H1 (cell line): ENCODE results near the gene EML4. TPM values are rescaled to one million over a fixed set of nuclear protein-coding genes. Genes with fewer than 3 reads are reported as not detected.

Experiments used
- CTCF ChIA-PET: fragments of 300-600 bp; sonication (Branson Sonifier 250); formaldehyde crosslinking; loops from one replicate; lab custom pipeline; 2021; ENCODE audit not compliant: partially characterized antibody; lab: Charles Lee
- POLR2A ChIA-PET: fragments of 300-600 bp; sonication (Branson Sonifier 250); formaldehyde crosslinking; loops from one replicate; lab custom pipeline; 2021; ENCODE audit warnings: inconsistent platforms; ENCODE audit not compliant: partially characterized antibody; lab: Charles Lee
- DNase-seq, 2 experiments: peaks; one replicate each; pipeline versions ENCODE4 v3.0.0 to v3.0.0-alpha.2; 2010 to 2022; ENCODE audit warnings: low spot score in 2 of 2, low read depth in 1 of 2, mixed read lengths in 1 of 2
- FAIRE-seq: peaks from 2 replicates; lab custom pipeline; 2011; peaks lifted over from hg19 to GRCh38; lab: Jason Lieb, UNC
- H2AFZ ChIP-seq: 2 replicates; pipeline ENCODE4 v1.8.1; 2012; ENCODE audit warnings: low read length, inconsistent platforms
- H2AK5ac ChIP-seq: 2 replicates; pipeline ENCODE4 v1.6.1; 2013; ENCODE audit warnings: low read depth, low read length
- H2BK120ac ChIP-seq: replicated peaks from 2 replicates; pipeline ENCODE3; 2013; ENCODE audit warnings: low read depth, low read length, inconsistent platforms
- H2BK12ac ChIP-seq: 2 replicates; pipeline ENCODE4 v1.6.1; 2013; ENCODE audit warnings: low read depth, low read length
- H2BK15ac ChIP-seq: 2 replicates; pipeline ENCODE4 v1.6.1; 2013; ENCODE audit warnings: low read length
- H2BK20ac ChIP-seq: 2 replicates; pipeline ENCODE4 v1.6.1; 2013; ENCODE audit warnings: low read length
- H2BK5ac ChIP-seq: 2 replicates; pipeline ENCODE4 v1.6.1; 2013; ENCODE audit warnings: low read depth, low read length
- H3K14ac ChIP-seq: 2 replicates; pipeline ENCODE4 v1.6.1; 2013; ENCODE audit warnings: inconsistent platforms; ENCODE audit not compliant: insufficient read length
- H3K18ac ChIP-seq: 2 replicates; pipeline ENCODE4 v1.6.1; 2013; ENCODE audit warnings: low read length; ENCODE audit errors: extremely low read depth
- H3K23ac ChIP-seq: 2 replicates; pipeline ENCODE4 v1.6.1; 2013; ENCODE audit warnings: inconsistent platforms; ENCODE audit not compliant: insufficient read length
- H3K23me2 ChIP-seq: 2 replicates; pipeline ENCODE4 v1.6.1; 2013; ENCODE audit warnings: low read depth, low read length
- H3K27ac ChIP-seq: 2 replicates; pipeline ENCODE4 v1.6.1; 2011; ENCODE audit warnings: low read depth, low read length, inconsistent platforms
- H3K27me3 ChIP-seq, 4 experiments: replicated peaks in 1 of 4; 1 replicate in 1 of 4; 2 replicates in 3 of 4; pipeline versions ENCODE4 v1.6.1 to v1.8.1; 2011 to 2013; ENCODE audit warnings: low read length in 3 of 4, mild to moderate bottlenecking in 3 of 4, inconsistent platforms in 2 of 4, mixed read lengths in 2 of 4, moderate library complexity in 1 of 4; ENCODE audit not compliant: control insufficient read depth in 3 of 4, insufficient read depth in 3 of 4; ENCODE audit errors: extremely low read depth in 1 of 4
- H3K36me3 ChIP-seq, 4 experiments: 2 replicates each; pipeline versions ENCODE4 v1.6.1 to v1.8.1; 2011 to 2013; ENCODE audit warnings: mild to moderate bottlenecking in 4 of 4, low read length in 3 of 4, moderate library complexity in 2 of 4, control low read depth in 1 of 4, inconsistent platforms in 1 of 4; ENCODE audit not compliant: insufficient read depth in 4 of 4, control insufficient read depth in 2 of 4
- H3K4ac ChIP-seq: replicated peaks from 2 replicates; pipeline ENCODE3; 2013; ENCODE audit warnings: low read length, low read depth, mixed read lengths, inconsistent platforms; ENCODE audit not compliant: insufficient read length
- H3K4me1 ChIP-seq, 4 experiments: replicated peaks in 1 of 4; 1 replicate in 1 of 4; 2 replicates in 3 of 4; pipeline versions ENCODE4 v1.6.1 to v1.8.1; 2011 to 2013; ENCODE audit warnings: low read length in 3 of 4, inconsistent platforms in 2 of 4, mixed read lengths in 1 of 4; ENCODE audit not compliant: insufficient read depth in 4 of 4, control insufficient read depth in 3 of 4
- H3K4me2 ChIP-seq, 2 experiments: 2 replicates each; pipeline versions ENCODE4 v1.6.1 to v1.8.1; 2011 to 2013; ENCODE audit warnings: low read depth in 2 of 2, low read length in 2 of 2, control low read depth in 1 of 2, inconsistent platforms in 1 of 2, mild to moderate bottlenecking in 1 of 2; ENCODE audit not compliant: insufficient read depth in 1 of 2
- H3K4me3 ChIP-seq, 4 experiments: fragments of 200-600, 300-600 bp in 1 of 4; sonication (generic), shearing (Covaris generic), sonication (Bioruptor Twin) in 1 of 4; 2 replicates each; pipeline versions ENCODE4 v1.5.1 to v1.8.1; 2011 to 2016; ENCODE audit warnings: low read length in 4 of 4, low read depth in 3 of 4, control low read depth in 2 of 4, inconsistent platforms in 2 of 4, mild to moderate bottlenecking in 2 of 4, mixed read lengths in 1 of 4, moderate library complexity in 1 of 4; ENCODE audit not compliant: insufficient read depth in 2 of 4; ENCODE audit errors: extremely low read depth in 1 of 4
- H3K56ac ChIP-seq: replicated peaks from 2 replicates; pipeline ENCODE3; 2013; ENCODE audit warnings: low read depth, mild to moderate bottlenecking, mixed read lengths, low read length, inconsistent platforms; ENCODE audit not compliant: insufficient read length
- H3K79me1 ChIP-seq: 2 replicates; pipeline ENCODE4 v1.6.1; 2013; ENCODE audit warnings: low read depth, low read length, control low read depth
- H3K79me2 ChIP-seq, 2 experiments: 2 replicates each; pipeline versions ENCODE4 v1.6.1 to v1.8.1; 2012 to 2013; ENCODE audit warnings: low read length in 2 of 2, mild to moderate bottlenecking in 2 of 2, inconsistent platforms in 1 of 2; ENCODE audit not compliant: insufficient read depth in 2 of 2, control insufficient read depth in 1 of 2
- H3K9ac ChIP-seq, 4 experiments: replicated peaks in 1 of 4; 1 replicate in 1 of 4; 2 replicates in 3 of 4; pipeline versions ENCODE4 v1.6.1 to v1.8.1; 2011 to 2013; ENCODE audit warnings: low read depth in 3 of 4, low read length in 3 of 4, control low read depth in 2 of 4, mild to moderate bottlenecking in 2 of 4, moderate library complexity in 2 of 4, inconsistent platforms in 1 of 4; ENCODE audit errors: extremely low read depth in 1 of 4
- H3K9me3 ChIP-seq, 2 experiments: 2 replicates each; pipeline versions ENCODE4 v1.6.1 to v1.8.1; 2012 to 2013; ENCODE audit warnings: mild to moderate bottlenecking in 2 of 2, moderate library complexity in 2 of 2, control low read depth in 1 of 2, inconsistent platforms in 1 of 2, low read depth in 1 of 2, low read length in 1 of 2, mixed read lengths in 1 of 2; ENCODE audit not compliant: insufficient read depth in 2 of 2
- H4K20me1 ChIP-seq, 2 experiments: replicated peaks in 1 of 2; 2 replicates each; pipeline versions ENCODE3 to v1.8.1; 2011 to 2013; ENCODE audit warnings: inconsistent platforms in 2 of 2, low read length in 2 of 2, mild to moderate bottlenecking in 1 of 2; ENCODE audit not compliant: insufficient read depth in 2 of 2, control insufficient read depth in 1 of 2
- H4K5ac ChIP-seq: 2 replicates; pipeline ENCODE4 v1.6.1; 2013; ENCODE audit warnings: low read length, low read depth, mixed read lengths, inconsistent platforms; ENCODE audit not compliant: insufficient read length
- H4K8ac ChIP-seq: 2 replicates; pipeline ENCODE4 v1.8.0; 2013; ENCODE audit warnings: mild to moderate bottlenecking, moderate library complexity, low read length, inconsistent platforms; ENCODE audit not compliant: insufficient read depth; ENCODE audit errors: extremely low read depth
- H4K91ac ChIP-seq: replicated peaks from 2 replicates; pipeline ENCODE3; 2013; ENCODE audit warnings: low read length, mixed read lengths, inconsistent platforms; ENCODE audit not compliant: insufficient read length
- CHD2 ChIP-seq: IDR thresholded peaks from 2 replicates; pipeline ENCODE4 v1.6.1; 2012; ENCODE audit warnings: low read length, improper control_type of control experiment
- RAD21 ChIP-seq, 2 experiments: IDR thresholded peaks in 1 of 2; conservative IDR thresholded peaks in 1 of 2; 2 replicates each; pipeline ENCODE4 v1.6.1; 2011; ENCODE audit warnings: low read depth in 2 of 2, low read length in 2 of 2, improper control_type of control experiment in 1 of 2, inconsistent platforms in 1 of 2, mild to moderate bottlenecking in 1 of 2, moderate library complexity in 1 of 2
- polyA plus RNA-seq, 7 experiments: library from polyadenylated mRNA; depleted of rRNA in 3 of 7; stranded (reverse) in 5 of 7; unstranded in 2 of 7; fragments of >200 nt in 5 of 7; fragments of 200-250 nt in 2 of 7; gene quantifications; 1 replicate in 5 of 7; 2 replicates in 1 of 7; 4 replicates in 1 of 7; pipeline versions ENCODE4 v1.2.1 to v1.2.3, GENCODE V29; 2011 to 2013; ENCODE audit warnings: missing spikeins in 2 of 7, mixed read lengths in 2 of 7
- total RNA-seq: library from RNA; stranded (reverse); fragmentation: NEBNext Ultra II Directional; extraction: Animal tissue kit (Norgen Biotek cat#: 25700); gene quantifications from 2 replicates; pipeline ENCODE4 v1.2.1, GENCODE V29; 2021
- TF ChIP-seq, protein P1 (sequence below): IDR thresholded peaks from 2 replicates; pipeline ENCODE4 v1.6.1; 2012; ENCODE audit warnings: inconsistent platforms

EML4 gene
- total and polyA plus RNA-seq, 2 of the 8 experiments (the other 6 are each of a cell fraction or from before 2014, with no cell fraction given): 50.1 to 104 TPM

DNA sequence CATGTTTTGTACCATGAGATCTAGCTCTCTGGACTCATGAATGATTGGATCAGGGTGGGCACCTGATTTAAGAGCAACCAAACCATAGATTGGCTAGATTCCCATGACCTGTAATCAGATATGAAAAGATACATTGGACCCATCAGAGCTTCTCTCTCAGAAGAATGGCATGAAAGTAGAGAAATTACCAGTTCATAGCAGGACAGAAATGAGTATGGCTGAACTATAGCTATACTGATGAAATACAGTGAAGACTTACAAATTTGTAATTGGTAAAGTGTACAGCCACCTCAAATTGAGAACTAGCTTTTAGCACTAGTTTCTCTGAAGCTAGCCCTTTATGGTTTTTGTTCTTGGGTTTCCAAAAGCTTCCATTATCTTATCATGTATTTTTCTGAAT is 19.0 kb upstream of the EML4 start:
- no peak overlapping the region for H2BK15ac ChIP-seq
- H2AFZ ChIP-seq: no peak overlapping the region
- H3K18ac ChIP-seq: no peak overlapping the region
- no peaks in the 10 kb centered on the region for H3K27me3 ChIP-seq
- no peak overlapping the region for H3K14ac ChIP-seq
- H4K91ac ChIP-seq: no peak overlapping the region
- no peak overlapping the region for H3K4me3 ChIP-seq
- no peak overlapping the region for H3K4ac ChIP-seq
- POLR2A ChIA-PET: interaction anchor here (1.1 kb wide), 1 partner anchor 18 kb away, joined by 4 read pairs; no protein-coding TSS in a partner anchor
- no peak overlapping the region for H4K5ac ChIP-seq
- no peak overlapping the region for H3K27ac ChIP-seq
- no peak overlapping the region for H3K9ac ChIP-seq
- no peak overlapping the region for H3K4me2 ChIP-seq
- H3K23me2 ChIP-seq: no peaks in the 10 kb centered on the region
- H3K79me2 ChIP-seq: no peaks in the 10 kb centered on the region
- no peak overlapping the region for H3K23ac ChIP-seq
- DNase-seq: no peak
- peaks cover 0 to 2% (median 0%) of the 10 kb centered on the region in 4 experiments; a peak in 1 of 7 replicates for H3K4me1 ChIP-seq
- H4K8ac ChIP-seq: no peak overlapping the region
- no peak for FAIRE-seq
- H3K56ac ChIP-seq: no peak overlapping the region
- no peaks in the 10 kb centered on the region for H4K20me1 ChIP-seq
- no peaks in the 10 kb centered on the region for H3K79me1 ChIP-seq
- H3K36me3 ChIP-seq: no peaks in the 10 kb centered on the region
- H2BK120ac ChIP-seq: no peak overlapping the region
- H2AK5ac ChIP-seq: no peak overlapping the region
- no peak overlapping the region for H2BK12ac ChIP-seq
- H3K9me3 ChIP-seq: no peaks in the 10 kb centered on the region
- CTCF ChIA-PET: interaction anchor here (0.6 to 1.9 kb wide), 7 partner anchors 10 to 176 kb away, joined by 3 to 5 read pairs (median 4); no protein-coding TSS in a partner anchor
- H2BK5ac ChIP-seq: no peak overlapping the region
- H2BK20ac ChIP-seq: no peak overlapping the region
- TF ChIP-seq CHD2 (no peak), RAD21 (IDR thresholded peaks at IDR 0.05 in 1 of 2, conservative IDR thresholded peaks at IDR 0.05 in 1 of 2; ENCODE audit: low read depth in 2 of 2, low read length in 2 of 2) (no peak)
- TF ChIP-seq, protein P1, sequence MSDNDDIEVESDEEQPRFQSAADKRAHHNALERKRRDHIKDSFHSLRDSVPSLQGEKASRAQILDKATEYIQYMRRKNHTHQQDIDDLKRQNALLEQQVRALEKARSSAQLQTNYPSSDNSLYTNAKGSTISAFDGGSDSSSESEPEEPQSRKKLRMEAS: no peak
